ENCODE data around the gene NSA2.

The NSA2 gene

GRCh38 chr5:74822288-74822687, 55.2 kb downstream of the NSA2 start:
- DNase-seq = no peak

GRCh38 chr5:74829413-74829812, 62.4 kb downstream of the NSA2 start:
- DNase-seq = no peak

Data from DMS 273 treated with DMSO at 0.1 percent for 48 hours (cell line).